Measurements from ENCODE around the gene PIAS4. TPM values are rescaled to one million over a fixed set of nuclear protein-coding genes. Genes with fewer than 3 reads are reported as not detected.

The PIAS4 gene
- polyA plus RNA-seq, 3 donors: 9.0 to 13.3 (median 10.9) TPM

DNA sequence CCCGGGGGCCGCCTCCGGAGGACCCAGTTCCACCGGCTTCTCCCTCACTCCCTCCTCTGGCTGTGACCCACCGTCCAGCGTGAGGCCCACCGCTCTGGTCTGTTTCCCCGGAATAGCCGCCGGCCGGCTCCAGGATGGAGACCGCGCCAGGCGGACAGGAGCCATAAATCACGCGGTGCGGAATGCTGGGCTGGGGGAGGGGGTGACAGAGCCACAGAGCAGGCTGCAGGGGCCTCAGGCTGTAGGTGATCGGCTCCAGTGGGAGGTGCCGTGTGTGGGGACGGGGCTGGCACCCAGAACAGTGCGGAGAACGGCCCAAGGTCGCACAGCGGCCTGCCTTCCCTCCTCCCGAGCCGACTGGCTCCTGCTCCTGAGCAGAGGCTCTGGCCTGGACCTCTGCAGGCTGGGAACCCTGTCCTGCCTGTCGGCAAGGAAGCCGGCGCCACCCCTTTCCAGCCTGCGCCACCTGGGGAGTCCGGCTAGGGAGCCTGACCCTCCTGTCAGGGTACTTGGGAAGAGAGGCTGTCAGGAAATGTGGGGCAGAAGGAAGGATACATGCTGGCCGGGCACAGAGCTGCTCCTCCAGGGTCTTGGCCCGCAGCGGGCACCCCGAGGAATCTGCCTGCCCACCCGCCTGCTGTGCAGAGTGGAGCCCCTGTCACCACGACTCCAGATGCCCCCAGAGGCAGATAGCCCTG, 8.3 kb downstream of the PIAS4 start:
- WGBS, 3 donors: 34 to 62% (median 58%) methylated on average over 34 to 37 of the region's 37 CpGs
- H3K27ac ChIP-seq (ENCODE audit: low read depth, low read length): no peak overlapping the region

DNA sequence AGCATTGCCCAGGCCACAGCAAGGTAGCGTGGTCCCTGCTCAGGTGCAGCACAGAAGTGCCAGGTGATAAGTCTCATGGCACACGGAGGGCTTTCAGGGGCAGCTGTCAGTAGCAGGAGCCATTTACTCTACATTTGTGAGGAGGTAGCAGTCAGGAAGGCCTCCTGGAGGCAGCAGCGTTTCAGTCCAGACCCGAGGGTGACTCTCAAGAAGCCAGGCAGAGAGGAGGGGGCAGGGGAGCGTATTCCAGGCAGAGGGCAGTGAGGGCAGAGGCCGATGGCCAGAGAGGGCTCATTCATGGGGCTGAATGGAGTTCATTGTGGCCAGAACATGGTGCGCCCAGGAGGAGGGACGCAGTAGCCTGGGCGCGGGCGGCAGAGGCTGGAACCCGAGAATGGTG, 8.9 kb downstream of the PIAS4 start:
- no peak overlapping the region for H3K27ac ChIP-seq (ENCODE audit: low read depth, low read length)
- 75 to 88% (median 88%) methylated on average over 12 of the region's 12 CpGs for WGBS, 3 donors

DNA sequence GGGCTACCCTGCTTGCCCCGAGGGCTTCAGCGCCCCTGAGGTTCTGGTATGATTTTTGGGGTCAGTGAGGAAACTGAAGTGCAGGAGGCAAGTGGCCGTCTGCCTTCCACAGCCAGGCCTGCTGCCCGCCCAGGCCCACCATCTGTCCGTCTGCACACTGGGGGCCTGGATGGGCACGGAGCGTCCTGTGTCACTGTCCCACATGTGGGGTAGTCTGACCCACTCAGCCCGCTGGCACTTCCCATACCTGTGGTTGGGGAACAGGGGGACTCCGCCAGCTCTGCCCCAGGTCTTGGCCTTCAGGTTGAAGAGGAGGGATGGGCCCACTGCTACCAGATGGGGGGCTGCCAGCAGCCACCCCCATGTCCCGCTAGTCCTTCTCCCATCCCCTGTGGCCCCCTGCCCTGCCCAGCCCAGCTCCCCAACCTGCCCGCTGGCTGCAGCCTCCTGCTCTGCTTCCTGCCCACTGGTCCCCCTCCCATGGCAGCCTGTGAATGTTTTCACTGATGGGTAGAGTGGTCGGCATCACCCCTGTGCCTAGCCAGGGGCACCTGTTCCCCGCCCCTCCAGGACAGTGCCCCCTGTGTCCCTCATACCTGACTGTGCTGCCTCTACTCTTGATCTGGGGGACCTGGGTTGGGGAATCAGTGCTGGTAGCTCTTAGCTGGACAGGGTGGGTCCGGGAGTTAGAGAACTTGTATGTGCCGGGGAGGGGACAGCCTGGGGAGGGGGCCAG, 9.5 kb downstream of the PIAS4 start:
- 94 to 95% (median 95%) methylated on average over 14 to 15 of the region's 15 CpGs for WGBS, 3 donors
- H3K27ac ChIP-seq (ENCODE audit: low read depth, low read length): no peak overlapping the region

DNA sequence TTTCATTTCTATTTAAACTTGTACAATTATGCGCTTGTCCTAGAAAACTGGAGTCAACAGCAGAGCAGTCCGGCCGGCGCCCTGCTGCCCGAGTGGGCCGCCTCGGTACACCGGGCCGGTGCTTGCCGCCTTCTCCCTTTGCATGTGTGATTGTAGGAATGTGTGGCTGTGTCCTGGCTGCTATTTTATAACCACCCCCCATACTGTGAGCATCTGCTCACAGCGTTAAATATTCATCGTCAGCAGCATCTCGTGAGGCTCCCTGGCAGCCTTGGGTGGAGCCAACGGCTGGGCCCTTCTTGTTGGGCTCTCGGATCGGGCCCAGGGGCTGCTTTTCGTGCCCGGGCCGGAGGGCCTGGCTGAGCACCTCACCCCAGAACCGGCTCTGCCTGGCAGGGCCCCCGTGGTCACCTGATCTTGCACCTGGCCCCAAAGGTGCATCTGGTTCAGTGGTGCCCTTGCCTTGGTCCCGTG, 10.6 kb downstream of the PIAS4 start:
- 83 to 92% (median 90%) methylated on average over 22 of the region's 22 CpGs for WGBS, 3 donors

DNA sequence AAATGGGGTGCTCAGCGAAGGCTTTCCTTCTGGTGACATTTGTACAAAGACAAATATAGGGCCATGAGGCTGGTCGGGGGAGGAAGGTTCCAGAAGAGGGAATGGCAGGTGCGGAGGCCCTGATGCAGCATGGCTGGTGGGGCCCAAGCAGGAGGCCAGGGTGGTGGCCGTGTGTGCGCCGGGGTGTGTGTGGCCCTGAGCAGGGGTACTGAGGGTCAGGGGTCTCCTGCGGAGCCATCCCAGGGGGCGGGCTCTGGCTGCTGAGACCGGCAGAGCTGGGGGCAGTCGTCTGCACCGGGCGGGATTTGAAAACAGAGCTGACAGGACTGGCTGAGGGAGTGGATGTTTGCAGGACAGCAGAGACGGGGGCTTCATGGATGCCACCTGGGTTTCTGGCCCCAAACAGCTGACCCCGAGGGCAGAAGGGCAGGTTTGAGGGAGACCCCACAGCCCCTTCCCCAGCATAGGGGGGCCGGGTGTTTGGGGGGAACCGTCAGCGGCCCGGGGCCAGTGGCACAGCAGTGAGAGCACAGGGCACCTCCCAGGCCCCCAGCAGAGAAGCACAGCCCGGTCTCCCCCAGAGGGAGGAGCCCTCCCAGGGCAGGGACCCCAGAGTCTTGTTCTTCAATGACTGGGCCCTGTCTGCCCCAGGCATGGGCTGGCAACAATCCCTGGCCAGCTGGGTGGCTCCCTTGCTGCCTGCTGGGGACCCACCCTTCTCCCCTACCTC, 11.4 kb downstream of the PIAS4 start:
- no peak overlapping the region for H3K27ac ChIP-seq (ENCODE audit: low read depth, low read length)

More for the DNA sequence above, 10.6 kb downstream of the PIAS4 start:
- no peak overlapping the region for H3K27ac ChIP-seq (ENCODE audit: low read depth, low read length)

DNA sequence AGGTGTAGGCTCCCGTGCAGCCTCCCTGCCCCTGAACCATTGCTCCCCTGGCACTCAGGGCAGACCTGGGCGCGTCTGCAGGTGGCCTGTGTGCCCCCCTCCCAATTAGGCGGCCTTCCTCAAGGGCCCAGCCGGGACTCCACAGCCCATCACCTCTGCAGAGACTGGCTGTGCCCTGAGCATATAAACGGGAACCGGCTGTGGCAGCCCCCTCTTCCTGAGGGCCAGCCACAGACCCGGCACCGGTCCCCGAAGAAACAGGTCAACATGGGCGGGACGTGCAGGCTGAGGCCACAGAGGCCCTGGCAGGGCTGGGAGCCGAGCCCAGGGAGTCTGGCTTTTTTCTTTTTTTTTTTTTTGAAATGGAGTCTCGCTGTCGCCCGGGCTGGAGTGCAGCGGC, 12.0 kb downstream of the PIAS4 start:
- H3K27ac ChIP-seq (ENCODE audit: low read depth, low read length): no peak overlapping the region
- 50 to 71% (median 55%) methylated on average over 16 to 17 of the region's 17 CpGs for WGBS, 3 donors

More for the DNA sequence above, 11.4 kb downstream of the PIAS4 start:
- WGBS, 3 donors: 88 to 98% (median 88%) methylated on average over 19 of the region's 19 CpGs

DNA sequence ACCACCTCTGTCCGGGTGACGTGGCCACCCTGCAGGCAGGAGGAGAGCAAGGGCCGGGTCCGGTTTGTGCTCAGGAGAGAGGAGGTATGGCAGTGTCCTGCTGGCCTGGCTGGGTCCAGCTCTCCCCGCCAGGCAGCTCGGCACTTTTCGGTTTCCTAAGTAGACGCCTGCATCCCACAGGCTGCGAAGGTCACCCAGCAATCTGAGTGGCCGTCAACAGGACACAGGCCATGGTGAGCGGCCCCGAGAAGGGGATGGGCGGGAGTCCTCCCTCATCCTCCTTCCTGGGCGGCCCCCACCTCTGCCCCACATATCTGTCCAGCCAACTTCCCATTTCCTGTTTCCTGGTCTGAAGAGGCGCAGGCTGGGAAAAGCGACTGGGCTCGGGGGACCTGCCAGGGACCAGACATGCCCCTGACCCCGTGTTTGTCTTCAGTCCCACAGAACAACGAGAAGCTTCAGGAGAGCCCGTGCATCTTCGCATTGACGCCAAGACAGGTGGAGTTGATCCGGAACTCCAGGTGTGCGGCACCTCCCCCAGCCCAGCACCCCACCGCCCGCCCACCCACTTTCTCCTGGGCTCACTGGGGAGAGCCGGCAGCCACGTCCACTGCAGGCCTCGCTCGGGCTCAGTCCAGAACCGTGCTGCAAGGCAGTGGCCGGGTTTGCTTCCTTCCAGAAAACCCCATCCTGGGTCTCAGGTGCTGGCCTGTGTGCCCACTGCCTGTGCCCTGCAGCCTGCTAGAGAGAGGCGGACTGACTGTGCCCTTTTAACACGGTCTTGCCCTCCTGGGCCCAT, 16.3 kb downstream of the PIAS4 start:
- no peak overlapping the region for H3K27ac ChIP-seq (ENCODE audit: low read depth, low read length)
- 67 to 82% (median 73%) methylated on average over 33 to 34 of the region's 34 CpGs for WGBS, 3 donors

DNA sequence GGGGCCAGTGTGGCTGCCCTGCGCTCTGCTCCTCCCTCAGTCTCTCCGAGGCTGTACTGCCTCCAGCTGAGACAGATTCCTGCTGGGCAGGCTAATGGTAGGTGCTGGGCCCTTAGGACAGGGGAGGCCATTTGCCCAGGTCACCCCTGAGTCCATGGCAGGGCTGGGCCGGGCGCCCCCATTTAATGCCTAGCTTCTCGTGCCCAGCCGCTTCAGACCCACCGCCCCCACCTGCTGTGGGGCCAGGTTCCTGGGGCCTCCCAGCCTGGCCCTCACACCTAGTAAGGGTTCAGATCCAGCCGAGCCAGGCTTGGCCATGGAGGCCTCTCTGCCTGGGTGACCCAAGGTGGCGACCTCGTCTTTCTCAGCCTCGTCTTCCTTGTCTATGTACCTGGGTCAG, 17.8 kb downstream of the PIAS4 start:
- no peak overlapping the region for H3K27ac ChIP-seq (ENCODE audit: low read depth, low read length)
- 68 to 73% (median 72%) methylated on average over 11 of the region's 11 CpGs for WGBS, 3 donors

DNA sequence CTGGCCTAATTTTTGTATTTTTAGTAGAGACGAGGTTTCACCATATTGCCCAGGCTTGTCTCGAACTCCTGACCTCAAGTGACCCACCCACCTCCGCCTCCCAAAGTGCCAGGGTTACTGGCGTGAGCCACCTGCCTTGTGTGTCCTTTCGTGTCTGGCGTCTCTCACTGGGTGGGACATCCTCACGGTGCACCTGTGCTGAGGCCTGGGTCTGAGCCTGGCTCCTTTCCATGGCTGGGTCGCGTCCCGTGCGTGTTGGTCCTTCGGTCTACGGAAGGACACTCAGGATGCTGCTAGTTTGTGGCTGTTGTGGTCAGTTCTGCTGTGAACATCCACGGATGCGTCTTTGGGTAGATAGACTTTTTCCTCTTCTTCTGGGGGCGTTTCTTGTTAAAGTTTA, 19.6 kb downstream of the PIAS4 start:
- no peak overlapping the region for H3K27ac ChIP-seq (ENCODE audit: low read depth, low read length)
- WGBS, 3 donors: 90 to 93% (median 92%) methylated on average over 16 of the region's 16 CpGs

DNA sequence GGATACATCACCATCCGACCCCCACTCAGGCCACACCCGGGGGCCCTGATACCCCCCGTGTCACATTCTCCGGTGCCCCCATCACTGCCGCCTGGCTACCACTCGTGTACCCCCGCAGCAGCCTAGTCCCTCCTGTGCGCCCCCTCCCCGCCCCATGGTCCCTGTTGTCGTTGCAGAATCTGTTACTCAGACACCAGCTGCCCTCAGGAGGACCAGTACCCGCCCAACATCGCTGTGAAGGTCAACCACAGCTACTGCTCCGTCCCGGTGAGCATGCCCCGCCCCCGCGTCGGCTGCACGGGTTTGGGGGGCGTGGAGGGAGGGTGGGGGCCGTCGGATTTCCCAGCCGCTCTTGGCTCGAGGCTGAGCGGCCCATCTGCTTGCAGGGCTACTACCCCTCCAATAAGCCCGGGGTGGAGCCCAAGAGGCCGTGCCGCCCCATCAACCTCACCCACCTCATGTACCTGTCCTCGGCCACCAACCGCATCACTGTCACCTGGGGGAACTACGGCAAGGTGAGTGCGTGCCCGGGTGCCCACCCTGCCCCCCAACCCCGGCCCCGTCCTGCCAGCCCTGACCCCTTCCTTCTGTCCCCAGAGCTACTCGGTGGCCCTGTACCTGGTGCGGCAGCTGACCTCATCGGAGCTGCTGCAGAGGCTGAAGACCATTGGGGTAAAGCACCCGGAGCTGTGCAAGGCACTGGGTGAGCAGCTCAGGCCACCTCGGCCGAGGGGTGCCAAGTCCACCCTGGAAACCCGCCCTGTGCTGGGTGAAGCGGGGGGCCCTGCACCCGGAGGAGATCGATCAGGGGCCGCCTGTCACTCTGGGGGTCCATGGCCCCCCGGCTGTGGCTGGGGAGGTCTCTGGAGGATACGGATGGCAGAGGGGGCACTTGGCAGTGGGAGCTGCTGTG, 21.1 kb downstream of the PIAS4 start:
- WGBS, 3 donors: 87 to 93% (median 92%) methylated on average over 47 to 48 of the region's 48 CpGs
- H3K27ac ChIP-seq (ENCODE audit: low read depth, low read length): no peak overlapping the region

DNA sequence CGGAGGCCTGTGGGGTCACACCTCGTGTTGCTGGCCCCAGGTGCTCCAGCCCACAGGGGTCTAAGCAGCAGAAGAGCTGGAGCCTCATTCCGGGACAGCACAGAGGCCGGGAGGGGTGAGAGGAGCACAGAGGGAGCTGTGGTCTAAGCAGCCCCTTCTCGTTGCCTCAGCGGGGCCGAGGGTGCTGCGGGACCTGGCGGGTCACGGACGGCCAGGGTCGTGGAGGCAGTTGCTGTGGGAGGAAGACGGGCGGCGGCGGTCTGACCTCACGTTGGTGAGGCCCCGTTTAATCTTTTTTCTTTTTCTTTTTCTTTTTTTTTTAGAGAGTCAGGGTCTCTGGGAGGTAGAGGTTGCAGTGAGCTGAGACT, 21.7 kb downstream of the PIAS4 start:
- H3K27ac ChIP-seq (ENCODE audit: low read depth, low read length): no peak overlapping the region
- WGBS, 3 donors: 91 to 92% (median 92%) methylated on average over 15 to 18 of the region's 18 CpGs

DNA sequence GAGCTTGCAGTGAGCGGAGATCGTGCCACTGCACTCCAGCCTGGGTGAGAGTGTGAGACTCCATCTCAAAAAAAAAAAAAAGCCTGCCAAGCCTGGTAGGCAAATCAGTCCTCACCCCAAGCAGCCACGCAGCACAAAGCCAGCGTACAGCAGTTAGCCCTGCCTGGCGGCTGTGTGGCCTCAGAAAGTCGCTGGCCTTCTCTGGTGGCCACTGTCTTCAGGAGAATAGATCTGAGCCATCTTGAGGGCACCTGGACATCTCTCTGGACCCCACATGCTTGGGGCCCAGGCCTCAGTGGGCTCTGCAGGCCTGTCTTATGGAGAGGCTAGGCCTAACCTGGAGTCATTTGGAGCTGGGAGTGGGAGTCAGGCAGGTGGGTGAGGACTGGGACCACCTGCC, 23.0 kb downstream of the PIAS4 start:
- no peak overlapping the region for H3K27ac ChIP-seq (ENCODE audit: low read depth, low read length)
- WGBS, 3 donors: 89 to 97% (median 96%) methylated on average over 6 of the region's 6 CpGs

DNA sequence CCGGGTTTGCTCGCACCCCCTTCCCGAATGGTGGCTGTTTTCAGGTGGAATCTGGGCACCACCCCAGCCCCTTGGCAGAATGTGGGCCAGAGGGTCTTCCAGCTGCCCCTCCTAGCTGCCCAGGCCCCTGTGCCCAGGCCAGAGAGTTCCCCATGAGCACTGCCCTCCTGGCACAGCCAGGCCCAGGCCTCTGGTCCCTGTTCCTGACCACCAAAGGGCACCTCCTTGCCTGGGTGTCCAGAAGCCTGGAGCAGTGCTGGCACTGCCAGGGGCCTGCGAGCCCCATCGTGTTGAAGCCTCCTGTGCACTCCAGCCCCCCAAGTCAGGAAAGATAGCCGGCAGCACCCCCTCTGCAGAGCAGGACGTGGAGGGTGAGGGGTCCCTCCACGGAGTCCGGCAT, 23.4 kb downstream of the PIAS4 start:
- WGBS, 3 donors: 74 to 90% (median 78%) methylated on average over 9 of the region's 9 CpGs
- H3K27ac ChIP-seq (ENCODE audit: low read depth, low read length): no peak overlapping the region

DNA sequence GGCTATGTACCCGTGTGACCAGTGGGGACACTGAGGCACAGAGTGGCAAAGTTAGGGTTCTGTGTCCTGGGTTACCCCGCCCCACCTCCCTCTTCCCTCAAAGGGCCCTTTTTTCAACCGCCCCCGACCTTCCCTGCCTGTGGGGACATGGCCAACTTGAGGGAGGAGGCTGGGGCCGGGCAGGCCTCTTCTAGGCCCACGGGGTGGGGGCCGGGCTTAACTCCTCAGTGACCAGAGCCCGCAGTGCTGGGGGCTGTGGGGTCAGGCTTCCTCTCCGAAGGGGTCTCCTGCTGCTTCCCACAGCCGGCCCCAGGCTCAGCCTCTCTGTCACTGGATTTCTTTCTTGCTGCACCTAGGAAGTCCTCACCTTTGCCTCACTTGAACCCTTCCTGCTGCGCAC, 23.9 kb downstream of the PIAS4 start:
- H3K27ac ChIP-seq (ENCODE audit: low read depth, low read length): no peak overlapping the region
- WGBS, 3 donors: 68 to 80% (median 72%) methylated on average over 11 of the region's 11 CpGs

DNA sequence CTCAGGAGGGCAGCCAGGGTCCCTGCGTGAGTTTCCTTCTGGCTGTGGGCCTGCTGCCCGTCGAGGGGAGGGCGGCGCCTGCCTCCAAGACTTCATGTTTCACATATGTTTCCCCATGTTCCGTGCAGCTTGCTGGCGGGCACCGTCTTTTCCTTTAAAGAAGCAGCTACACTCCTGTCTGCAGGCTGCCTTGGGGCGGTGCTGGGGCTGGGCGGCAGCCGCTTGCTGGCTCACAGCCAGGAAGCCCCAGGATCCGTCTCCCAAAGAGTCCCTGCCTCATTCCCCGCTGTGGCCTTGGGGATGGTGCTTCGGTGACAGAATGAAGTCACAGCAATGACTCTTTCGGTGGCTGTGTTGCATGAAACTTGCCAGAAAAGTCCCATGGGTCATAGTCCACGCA, 24.9 kb downstream of the PIAS4 start:
- H3K27ac ChIP-seq (ENCODE audit: low read depth, low read length): no peak overlapping the region
- WGBS, 3 donors: 65 to 79% (median 72%) methylated on average over 16 of the region's 16 CpGs

DNA sequence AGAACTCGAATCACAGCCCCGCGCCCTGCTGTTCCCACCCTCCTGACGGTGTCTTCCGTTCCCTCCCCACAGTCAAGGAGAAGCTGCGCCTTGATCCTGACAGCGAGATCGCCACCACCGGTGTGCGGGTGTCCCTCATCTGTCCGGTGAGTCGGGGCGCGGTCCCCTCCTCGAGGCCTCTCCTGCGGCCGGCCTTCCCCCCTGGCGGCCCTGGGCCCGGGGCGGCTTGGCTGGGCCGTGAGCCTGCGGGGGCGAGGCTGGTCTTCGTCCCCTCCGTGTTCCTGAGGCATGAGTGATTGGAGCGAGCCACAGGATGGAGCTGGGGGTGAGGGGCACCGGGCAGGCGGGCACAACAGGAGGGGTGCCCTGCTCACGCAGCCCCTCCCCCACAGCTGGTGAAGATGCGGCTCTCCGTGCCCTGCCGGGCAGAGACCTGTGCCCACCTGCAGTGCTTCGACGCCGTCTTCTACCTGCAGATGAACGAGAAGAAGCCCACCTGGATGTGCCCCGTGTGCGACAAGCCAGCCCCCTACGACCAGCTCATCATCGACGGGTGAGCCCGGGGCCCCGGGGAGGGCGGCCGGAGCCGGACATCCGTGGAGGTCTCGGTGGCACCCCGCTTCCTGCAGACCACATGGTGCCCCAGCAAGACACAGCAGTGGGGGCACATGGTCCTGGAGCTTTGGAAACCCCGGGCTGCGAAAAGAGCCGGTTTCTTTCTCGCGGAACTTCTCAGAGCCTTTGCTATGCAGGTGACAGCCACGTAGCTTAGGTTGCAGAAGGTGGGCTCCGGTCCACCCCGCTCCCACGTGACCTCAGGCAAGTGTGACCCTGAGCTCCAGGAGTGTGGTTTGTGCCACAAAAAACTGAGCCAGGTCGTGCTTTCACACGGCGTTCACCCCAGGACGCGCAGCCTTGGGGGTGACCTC, 25.8 kb downstream of the PIAS4 start:
- 89 to 91% (median 89%) methylated on average over 55 to 62 of the region's 63 CpGs for WGBS, 3 donors

More for the DNA sequence above, 25.8 kb downstream of the PIAS4 start:
- no peak overlapping the region for H3K27ac ChIP-seq (ENCODE audit: low read depth, low read length)

All from adipose tissue (tissue), 3 donors.